AG04450 (cell line): ENCODE measurements around the gene SERPINA10. TPM values are rescaled to one million over a fixed set of nuclear protein-coding genes. Genes with fewer than 3 reads are reported as not detected.

Experiments used
- CTCF ChIA-PET: fragments of 300-600, 350-600 bp; formaldehyde crosslinking; extraction: SDS; loops from one replicate; lab custom pipeline; 2022; ENCODE audit warnings: antibody characterized with exemption, inconsistent platforms; lab: Charles Lee
- POLR2A ChIA-PET: fragments of 350-600 bp; formaldehyde crosslinking; extraction: SDS; loops from one replicate; lab custom pipeline; 2021; ENCODE audit warnings: antibody characterized with exemption, inconsistent platforms; lab: Yijun Ruan, JAX
- DNase-seq: peaks from one replicate; pipeline ENCODE4 v3.0.0-alpha.2; 2011; ENCODE audit warnings: low read depth, low spot score
- H3K27ac ChIP-seq: one replicate; pipeline ENCODE4 v1.5.1; 2012; ENCODE audit warnings: low read depth, low read length, control low read depth
- H3K27me3 ChIP-seq: one replicate; pipeline ENCODE4 v1.6.0; 2012; ENCODE audit warnings: low read length; ENCODE audit not compliant: control insufficient read depth, insufficient read depth
- H3K4me3 ChIP-seq: 2 replicates; pipeline ENCODE4 v1.5.1; 2011; ENCODE audit warnings: mild to moderate bottlenecking, low read depth, low read length, control low read depth
- H3K9me3 ChIP-seq: 2 replicates; pipeline ENCODE4 v1.5.1; 2012; ENCODE audit warnings: low read length; ENCODE audit not compliant: control insufficient read depth, insufficient read depth
- CTCF ChIP-seq: IDR thresholded peaks from 2 replicates; pipeline ENCODE4 v1.5.1; 2011; ENCODE audit warnings: low read depth, low read length, control low read depth, inconsistent platforms
- polyA plus RNA-seq: library from polyadenylated mRNA; depleted of rRNA; stranded (reverse); fragments of >200 nt; gene quantifications from 2 replicates; pipeline ENCODE4 v1.2.3, GENCODE V29; 2011; rRNA removed

SERPINA10 gene
- polyA plus RNA-seq, 1 experiment, result not detected

- TF ChIP-seq CTCF, result no peak
- no peaks in the 10 kb centered on the region for H3K27me3 ChIP-seq
These were observed 55.1 kb downstream of the SERPINA10 start for GRCh38 chr14:94237983-94238382.

DNA sequence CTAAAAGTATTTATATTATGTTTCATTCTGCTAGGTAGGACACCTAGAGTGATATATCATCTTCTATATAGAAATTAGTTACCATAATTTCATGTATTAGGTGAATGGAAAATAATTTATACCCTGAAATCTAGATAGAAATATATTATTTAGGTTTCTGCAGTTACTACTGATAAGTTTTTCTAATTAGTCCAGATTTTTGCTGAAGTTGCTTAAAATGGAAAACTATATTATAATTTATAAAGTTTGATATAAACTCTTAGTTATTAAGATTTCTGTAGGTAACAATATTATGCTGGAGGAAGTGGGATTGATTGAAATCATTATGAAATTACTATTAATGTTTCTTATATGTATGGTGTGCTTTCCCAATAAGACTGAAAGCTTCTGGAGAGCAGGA, 56.0 kb downstream of the SERPINA10 start:
- DNase-seq, result no peak
- Histone ChIP-seq H3K9me3 (no peaks in the 10 kb centered on the region), H3K27ac (no peak overlapping the region), H3K4me3 (no peak overlapping the region), H3K27me3 (no peaks in the 10 kb centered on the region)
- CTCF ChIA-PET, result no interaction called here
- TF ChIP-seq CTCF, result no peak
- POLR2A ChIA-PET, result no interaction called here

More at GRCh38 chr14:94237983-94238382, 55.1 kb downstream of the SERPINA10 start:
- DNase-seq, result no peak
- no peak overlapping the region for H3K4me3 ChIP-seq
- POLR2A ChIA-PET, result no interaction called here
- CTCF ChIA-PET, result no interaction called here
- H3K9me3 ChIP-seq, result no peaks in the 10 kb centered on the region
- no peak overlapping the region for H3K27ac ChIP-seq

Other genes starting within 250 kb of the SERPINA10 start
- 145 and 159 TPM in 2 replicates for gene DDX24, start 212.1 kb downstream of the SERPINA10 start, polyA plus RNA-seq
- gene IFI27L1, start 212.0 kb downstream of the SERPINA10 start, polyA plus RNA-seq, result 9.2 and 12.5 TPM in 2 replicates
- gene IFI27, start 182.5 kb downstream of the SERPINA10 start, polyA plus RNA-seq, result 0.94 and 1.4 TPM in 2 replicates
- 81.9 and 122 TPM in 2 replicates for gene IFI27L2, start 163.7 kb downstream of the SERPINA10 start, polyA plus RNA-seq
- 0.60 and 0.65 TPM in 2 replicates for gene PPP4R4, start 118.9 kb downstream of the SERPINA10 start, polyA plus RNA-seq
- gene SERPINA6, start 30.1 kb upstream of the SERPINA10 start, polyA plus RNA-seq, result not detected in 2 replicates
- gene SERPINA2, start 73.4 kb upstream of the SERPINA10 start, polyA plus RNA-seq, result not detected in 2 replicates
- gene SERPINA1, start 95.3 kb upstream of the SERPINA10 start, polyA plus RNA-seq, result 1.7 and 1.9 TPM in 2 replicates
- gene SERPINA11, start 159.5 kb upstream of the SERPINA10 start, polyA plus RNA-seq, result not detected in 2 replicates
- gene SERPINA9, start 182.9 kb upstream of the SERPINA10 start, polyA plus RNA-seq, result 0.05 and 0.07 TPM in 2 replicates
- not detected in 2 replicates for gene SERPINA12, start 216.2 kb upstream of the SERPINA10 start, polyA plus RNA-seq